ENCODE data around the gene COL8A2.
"Not testable (repeated sequence)": the region's sequence is repeated elsewhere in the genome, so short reads cannot be mapped to it uniquely, and the experiment has no call there.

The COL8A2 gene

DNA sequence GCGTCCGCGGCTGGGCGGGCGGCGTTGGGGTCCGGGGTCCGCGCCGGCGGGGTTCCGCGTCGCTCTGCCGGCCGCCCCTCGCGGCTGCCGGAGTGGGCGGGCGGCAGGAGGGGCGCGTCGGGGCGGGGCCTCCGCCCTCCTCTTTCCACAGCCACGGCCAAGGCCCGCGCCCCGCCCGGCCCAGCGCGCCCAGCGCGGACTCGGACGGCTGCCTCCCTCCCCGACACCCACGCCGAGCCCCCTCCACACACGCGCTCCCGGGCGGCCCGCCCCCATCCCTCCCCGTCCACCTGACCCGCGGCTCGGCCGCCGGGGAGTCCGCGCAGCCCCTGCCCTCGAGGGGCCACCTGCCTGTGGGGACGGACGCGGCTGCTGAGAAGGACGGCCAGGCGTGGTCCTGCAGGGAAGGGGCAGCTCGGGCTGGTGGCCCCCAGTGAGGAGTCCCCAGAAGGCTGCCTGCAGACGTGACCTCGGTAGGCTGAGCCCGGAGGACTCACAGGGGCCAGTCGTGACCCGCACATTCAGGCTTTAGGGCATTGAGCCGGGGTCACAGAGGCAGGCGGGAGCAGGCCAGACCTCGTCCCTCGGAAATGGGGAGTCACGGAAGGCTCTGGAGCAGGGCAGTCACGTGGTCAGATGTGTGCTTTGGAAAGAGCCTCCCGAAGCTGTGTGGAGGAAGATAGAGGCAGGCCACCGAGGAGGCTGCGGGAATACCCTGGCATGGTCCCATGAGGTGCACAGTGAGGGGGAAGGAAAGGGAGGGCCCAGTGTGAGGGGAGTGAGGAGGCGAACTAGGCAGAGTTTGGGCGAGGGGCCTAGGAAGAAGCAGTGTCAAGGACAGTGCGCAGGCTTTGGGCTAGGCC lies at the start of gene COL8A2:
Gene COL8A2, minus strand, starts transcription at position 94 of the 863 bp plus-strand sequence. CDS start 24,980 bp downstream, outside the sequence.
- no peak for DNase-seq (ENCODE audit: low read depth, low spot score)

DNA sequence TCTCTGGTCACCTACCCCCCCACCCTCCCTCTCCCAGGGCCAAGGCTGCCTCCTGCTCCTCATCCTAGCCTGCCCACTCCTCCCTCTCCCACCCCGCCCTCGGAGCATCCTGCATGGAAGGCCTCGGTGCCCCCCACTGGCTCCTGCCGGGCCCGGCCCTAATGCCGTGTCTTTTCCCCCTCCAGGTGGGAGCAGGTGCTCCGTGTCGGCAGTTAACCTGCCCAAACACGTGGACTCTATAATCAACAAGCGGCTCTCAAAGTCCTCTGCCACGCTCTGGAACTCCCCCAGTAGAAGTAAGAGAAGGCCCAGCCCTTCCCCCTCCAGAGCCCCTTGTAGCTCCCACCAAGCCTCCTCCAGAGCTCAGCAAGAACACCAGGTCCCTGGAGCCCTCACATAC lies 49.7 kb upstream of the COL8A2 start:
- DNase-seq (ENCODE audit: low read depth, low spot score) = no peak

DNA sequence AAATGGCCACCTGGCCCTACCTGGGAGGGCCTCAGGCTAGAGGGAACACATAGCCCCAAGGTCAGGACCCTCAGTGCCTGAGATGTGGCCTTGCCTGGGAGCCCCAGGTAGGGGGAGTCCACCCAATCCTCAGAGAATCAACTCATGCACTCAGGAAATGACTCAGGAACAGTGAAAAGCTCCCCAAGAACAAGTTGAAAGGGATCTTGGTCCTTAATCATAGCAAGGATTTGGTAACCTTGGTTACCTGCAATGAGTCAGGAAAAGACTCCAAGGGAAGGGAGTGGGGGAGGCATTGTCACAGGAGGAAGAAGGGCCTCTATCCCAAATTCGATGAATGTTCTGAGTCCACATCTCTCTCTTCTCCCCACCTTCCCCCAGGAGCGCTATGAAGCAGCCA lies 48.0 kb upstream of the COL8A2 start:
- no peak for DNase-seq (ENCODE audit: low read depth, low spot score)

DNA sequence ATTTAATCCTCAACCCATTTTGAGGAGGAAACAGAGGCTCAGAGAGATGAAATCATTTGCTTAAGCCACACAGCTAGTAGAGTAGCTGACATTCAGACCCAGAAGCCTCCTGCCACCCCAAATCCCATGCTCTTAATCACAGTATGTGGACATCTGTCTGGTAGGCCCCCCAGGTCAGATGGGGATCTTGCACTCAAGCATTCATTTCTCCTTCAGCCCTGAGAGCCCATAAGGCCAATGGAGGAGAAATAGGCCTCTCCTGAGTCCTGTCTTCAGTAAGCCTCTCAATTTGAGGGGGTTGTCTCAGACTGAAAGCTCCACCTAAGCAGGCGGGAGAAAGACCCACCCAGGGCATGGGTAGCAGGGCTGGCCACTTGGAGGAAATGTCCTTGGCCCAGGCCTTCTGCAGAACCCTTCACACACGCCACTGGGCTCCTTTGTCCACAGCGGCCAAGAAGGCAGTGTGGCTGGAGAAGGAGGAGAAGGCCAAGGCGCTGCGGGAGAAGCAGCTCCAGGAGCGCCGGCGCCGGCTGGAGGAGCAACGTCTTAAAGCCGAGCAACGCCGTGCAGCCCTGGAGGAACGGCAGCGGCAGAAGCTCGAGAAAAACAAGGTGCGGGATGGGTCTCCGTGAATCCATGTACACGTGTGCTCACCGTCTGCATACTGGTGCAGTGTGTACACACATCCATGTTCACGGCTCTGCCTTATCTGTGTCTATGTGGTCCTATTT lies 47.2 kb upstream of the COL8A2 start:
- no peak for DNase-seq (ENCODE audit: low read depth, low spot score)

DNA sequence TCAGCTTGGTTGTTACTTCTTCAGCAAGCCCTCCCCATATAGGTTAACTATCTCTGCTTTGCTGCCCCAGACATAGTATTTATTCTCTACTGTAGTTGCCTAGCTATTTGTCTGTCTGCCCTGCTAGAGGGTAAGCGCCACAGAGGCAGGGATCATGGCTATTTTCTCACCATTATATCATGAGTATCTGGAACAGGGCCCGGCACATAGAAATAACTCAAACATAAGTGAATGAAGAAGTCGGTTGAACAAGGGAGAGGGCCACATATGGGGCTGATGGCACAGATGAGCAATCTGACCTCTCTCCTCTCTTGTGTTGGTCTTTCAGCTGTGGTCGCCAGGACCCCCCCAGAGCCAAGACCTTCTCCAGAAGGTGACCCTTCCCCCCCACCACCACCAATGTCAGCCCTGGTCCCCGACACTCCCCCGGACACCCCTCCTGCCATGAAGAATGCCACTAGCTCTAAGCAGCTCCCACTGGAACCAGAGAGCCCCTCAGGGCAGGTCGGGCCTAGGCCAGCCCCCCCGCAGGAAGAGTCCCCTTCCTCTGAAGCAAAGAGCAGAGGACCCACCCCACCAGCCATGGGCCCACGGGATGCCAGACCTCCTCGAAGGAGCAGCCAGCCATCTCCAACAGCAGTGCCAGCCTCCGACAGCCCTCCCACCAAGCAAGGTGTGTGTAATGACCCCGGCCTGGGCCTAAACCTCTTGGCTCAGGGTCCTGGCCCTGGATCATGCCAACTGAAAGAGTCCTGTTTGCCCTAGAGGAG lies 45.8 kb upstream of the COL8A2 start:
- no peak for DNase-seq (ENCODE audit: low read depth, low spot score)

DNA sequence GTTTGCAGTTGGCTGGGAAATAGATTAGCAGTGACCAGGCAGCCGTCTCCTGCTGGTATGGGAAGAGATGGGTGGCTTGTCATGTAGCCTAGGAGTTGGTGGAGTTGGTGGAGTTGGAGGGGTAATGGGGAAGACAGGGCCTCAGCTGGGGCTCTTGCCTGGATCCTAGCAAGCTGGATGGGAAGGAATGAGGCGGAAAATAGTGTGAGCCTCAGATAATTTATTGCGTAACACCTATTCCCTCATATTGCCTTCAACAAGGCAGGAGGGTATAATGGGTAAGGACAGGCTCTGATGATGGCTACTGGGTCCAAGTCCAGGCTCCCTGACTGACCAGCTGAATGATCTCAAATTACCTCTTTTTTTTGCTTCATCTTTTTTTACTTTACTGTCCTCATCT lies 43.5 kb upstream of the COL8A2 start:
- DNase-seq (ENCODE audit: low read depth, low spot score) = no peak

DNA sequence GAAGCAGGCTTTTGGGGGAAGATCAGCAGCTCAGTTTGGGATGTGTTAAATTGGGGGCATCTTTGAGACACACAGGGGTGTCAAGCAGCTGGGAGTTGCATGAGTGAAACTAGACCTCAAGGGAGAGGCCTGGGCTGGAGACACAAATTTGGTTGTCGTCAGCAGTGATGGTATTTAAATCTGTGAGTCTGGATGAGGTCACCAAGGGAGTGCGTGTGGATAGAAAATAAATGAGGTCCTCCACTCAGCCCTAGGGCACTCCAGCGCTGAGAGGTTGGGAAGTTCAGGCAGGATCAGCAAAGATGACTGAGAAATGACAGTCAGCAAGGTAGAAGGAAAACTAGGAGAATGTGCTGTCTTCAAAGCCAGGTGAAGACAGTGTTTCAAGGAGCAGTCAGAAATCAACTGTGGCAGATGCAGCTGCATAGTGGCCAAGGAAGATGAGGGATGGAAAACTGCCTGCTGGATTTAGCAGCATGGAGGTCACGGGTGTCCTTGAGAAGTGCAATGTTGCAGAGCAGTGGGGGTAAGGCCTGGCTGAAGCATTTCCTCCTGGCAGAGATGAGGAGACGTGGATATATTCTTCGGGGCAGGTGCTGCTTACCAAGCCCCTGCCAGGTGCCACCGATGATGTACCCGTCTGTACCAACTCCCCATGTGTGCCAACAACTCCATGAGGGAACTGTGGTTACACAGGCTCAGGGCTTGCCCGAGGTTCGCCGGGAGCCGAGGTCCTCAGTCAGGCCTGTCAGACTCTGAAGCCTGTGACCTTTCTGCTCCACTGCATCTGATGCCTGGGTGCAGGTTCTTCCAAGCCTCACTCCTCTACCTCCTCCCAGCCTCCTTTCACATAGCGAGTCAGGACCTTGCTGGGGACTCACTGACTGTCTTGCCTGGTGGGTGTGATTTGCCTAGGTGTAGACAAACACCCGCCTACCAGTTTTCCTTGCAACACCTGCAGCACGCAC lies 42.2 kb upstream of the COL8A2 start:
- no peak for DNase-seq (ENCODE audit: low read depth, low spot score)

DNA sequence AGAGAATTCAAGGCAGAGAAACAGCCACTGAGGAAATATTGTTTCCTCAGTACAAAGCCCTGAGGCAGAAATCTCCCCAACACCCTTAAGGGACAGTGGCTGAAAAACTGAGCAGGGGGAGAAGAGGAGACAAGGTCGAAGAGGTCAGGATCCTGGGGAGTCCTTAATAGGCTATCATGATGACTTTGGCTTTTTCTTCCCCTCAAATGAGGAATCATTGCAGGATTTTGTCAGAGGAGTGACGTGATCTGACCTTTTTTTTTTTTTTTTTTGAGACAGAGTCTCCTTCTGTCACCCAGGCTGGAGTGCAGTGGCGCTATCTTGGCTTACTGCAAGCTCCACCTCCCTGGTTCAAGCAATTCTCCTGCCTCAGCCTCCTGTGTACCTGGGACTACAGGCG lies 41.1 kb upstream of the COL8A2 start:
- no peak for DNase-seq (ENCODE audit: low read depth, low spot score)

DNA sequence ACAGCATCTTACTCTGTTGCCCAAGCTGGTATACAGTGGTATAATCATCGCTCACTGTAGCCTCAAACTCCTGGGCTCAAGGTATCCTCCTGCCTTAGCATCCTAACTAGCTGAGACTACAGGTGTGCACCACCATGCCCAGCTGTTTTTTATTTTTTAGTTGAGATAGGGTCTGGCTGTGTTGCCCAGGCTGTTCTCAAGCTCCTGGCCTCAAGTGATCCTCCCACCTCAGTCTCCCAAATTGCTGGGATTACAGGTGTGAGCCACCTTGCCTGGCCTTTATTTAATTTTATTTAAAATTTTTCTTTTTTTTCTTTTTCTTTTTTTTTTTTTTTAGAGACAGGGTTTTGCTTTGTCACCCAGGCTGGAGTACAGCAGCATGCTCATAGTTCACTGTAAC lies 40.1 kb upstream of the COL8A2 start:
- no peak for DNase-seq (ENCODE audit: low read depth, low spot score)

DNA sequence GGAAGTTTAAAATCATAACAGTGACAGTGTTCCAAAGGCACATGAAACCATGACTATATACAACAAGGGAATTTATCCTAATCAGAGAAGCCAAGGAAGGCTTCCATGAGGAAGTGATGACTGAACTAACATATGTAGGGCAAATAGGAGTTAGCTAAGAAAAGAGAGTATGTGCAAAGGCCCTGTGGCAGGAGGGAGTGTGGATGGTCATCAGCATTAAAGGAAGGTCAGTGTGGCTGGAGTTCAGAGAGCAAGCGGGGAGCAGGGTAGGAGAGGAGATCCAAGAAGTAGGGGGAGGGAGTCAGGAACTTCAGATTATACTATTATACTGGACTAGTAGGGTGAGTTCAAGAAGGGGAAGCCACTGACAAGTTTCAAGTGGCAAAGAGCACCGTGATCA lies 39.3 kb upstream of the COL8A2 start:
- no peak for DNase-seq (ENCODE audit: low read depth, low spot score)

DNA sequence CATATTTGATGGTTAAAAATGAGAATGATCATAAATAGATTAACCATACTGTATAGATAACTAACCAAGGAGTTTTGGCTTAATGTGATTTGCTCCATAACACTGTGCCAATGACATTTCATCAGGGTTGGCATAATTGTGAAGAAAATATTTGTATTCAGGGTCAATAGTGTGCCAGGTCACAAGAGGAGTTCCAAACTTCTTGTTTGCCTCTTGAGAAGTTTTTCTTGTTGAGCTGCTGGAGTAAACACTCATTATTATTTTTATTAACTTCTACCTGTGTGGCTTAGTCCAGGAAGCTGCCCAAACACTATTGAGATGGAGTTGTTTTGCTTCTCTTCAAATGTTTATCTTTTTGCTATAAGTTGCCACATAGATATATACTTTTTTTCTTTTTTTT lies 38.4 kb upstream of the COL8A2 start:
- DNase-seq (ENCODE audit: low read depth, low spot score) = no peak

DNA sequence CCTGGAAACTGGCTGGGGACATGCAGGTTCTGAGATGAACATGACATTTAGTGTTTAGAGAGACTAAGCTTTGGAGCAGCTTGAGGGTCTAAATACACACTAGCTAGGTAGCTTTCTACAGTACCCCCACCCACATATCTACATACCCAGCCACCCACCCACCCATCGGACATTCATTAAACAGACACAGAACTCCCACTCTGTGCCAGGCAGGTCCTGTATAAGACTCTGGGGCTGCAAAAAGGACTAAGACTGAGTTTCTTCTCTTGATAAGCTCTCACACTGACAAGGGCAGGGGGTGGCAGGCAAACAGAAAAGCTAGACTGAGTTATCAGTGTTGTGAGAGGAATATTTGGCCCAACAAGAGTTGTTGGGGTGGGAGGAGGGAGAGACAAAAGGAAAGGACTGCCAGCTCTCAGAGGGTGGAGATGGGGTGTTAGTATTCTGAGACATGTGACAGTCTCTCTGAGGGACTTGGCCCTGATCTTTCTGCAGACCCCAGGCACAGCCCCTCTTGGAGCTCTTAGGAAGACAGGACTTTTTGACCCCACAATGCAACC lies 37.7 kb upstream of the COL8A2 start:
- no peak for DNase-seq (ENCODE audit: low read depth, low spot score)

DNA sequence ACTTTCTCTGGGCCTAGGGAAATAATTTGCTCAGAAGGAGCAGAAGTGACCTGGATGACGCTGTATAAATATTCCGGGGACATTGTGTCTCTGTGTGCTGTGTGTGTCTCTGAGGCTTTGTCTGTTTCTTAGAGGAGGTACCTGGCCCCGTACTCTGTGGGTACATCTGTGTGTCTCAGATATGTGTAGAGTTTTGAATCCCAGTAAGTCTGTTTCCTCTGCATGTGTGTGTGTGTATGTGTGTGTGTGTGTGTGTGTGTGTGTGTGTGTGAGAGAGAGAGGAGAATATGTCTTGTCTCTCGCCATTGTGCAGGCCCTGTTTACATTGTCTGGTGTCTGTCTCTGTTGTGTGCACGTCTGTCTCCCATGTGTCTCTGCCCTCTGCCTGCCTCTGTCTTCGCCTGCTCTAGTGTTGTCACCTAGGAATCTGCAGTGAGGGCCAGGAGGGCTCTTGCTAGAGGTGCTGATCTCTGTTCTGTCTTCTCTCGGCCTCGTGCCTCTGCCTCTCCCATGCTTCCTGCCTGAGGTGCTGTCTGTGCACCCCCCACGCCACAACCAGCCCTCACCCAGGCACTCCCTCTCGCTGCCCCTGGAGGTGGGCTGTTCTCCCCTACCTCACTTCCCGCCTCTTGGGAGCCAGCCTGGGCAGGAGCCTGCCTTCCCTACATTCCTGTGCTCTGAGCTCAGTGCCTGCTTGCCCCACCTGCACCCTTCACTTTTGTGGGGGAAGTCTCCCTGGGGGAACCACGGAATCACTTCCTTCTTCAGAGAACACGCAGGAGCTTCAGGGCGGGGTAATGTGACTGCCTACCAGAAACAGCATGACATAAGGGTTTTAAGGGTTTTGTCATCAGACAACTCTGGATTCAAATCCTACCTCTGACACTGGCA lies 36.9 kb upstream of the COL8A2 start:
- DNase-seq (ENCODE audit: low read depth, low spot score) = no peak

DNA sequence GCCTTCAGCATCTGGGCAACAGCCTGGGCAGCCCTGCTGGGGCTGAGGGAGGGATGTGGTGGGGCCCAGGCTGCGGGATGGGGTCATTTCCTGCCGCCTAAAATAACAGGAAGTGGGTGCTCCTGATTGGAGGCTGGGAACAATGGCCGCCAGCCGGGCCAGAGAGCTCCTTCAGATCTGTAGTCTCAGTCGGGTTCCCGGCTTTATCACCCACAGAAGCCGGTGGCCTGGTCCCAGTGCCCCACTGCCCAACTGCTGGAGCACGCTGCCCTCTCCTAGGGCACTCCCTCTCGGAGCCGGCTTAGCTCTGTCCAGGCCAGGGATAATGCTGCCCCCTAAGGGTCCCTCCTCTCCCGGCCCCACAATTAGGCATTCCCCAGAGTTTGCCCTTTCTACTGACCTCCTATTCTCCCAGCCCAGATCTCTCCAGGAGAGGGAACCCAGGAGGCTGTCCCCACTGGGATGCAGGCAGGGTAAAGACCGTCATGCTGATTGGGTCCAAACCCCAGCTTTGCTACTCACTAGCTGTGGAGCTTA lies 36.0 kb upstream of the COL8A2 start:
- DNase-seq (ENCODE audit: low read depth, low spot score) = no peak

DNA sequence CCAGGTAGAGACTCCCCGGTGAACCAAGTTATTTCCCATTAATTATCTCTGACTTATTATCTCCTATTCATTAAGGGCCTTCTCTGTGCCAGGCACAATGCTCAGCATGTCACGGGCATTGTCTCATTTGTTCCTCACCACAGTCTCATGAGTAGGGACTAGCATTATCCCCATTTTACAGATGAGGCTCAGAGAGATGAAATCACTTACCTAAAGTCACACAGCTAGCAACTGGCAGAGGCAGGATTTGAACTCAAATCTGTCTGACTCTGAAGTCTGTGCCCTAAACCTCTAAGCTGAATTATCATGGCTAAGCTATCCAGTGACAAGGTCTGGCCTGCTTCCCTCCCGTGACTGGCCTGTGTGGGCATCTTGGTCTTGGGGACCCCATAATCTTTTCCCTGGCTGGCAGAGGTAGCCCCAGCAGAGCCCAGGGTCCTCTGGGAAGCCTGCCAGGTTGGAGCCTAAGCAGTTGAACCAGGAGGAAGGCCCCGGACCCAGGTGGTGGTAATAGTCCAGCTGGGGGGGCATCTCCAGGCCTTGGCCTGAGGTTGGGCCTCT lies 35.4 kb upstream of the COL8A2 start:
- DNase-seq (ENCODE audit: low read depth, low spot score) = no peak

DNA sequence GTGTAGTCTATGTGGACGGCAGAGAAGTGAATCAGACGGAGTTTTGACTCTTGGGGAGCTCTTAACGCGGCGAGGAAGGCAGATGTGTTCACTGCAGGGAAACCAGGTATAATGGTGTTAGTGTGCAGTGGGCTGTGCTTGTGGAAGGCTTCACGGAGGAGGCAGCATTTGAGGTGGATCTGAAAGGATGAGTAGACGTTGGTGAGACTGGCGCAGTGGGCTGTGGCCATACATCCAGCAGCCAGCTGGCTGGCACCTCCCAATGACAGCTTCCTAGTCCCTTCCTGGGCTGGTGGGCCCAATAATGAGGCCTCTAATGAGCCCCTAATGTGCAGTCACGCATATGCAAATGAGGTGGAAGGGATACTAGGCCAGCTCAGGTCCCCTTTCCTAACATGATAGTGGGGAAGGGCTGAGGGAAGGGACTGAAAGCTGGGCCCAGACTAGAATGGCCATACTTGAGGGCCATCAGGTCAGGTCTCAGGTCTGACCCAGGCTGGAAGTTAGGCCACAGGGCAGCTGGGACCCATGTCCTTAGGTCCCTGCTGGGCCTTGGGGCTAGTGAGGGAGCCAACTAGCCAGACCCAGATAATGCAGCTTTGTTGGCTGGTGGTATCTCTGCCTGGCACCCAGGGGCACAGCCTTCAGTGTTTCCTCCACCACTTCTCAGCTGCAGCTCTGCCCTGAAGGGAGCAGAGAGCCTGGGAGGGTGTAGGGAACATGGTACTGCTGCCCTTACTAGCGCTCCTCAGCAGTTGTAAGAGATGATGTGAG lies 34.8 kb upstream of the COL8A2 start:
- no peak for DNase-seq (ENCODE audit: low read depth, low spot score)

DNA sequence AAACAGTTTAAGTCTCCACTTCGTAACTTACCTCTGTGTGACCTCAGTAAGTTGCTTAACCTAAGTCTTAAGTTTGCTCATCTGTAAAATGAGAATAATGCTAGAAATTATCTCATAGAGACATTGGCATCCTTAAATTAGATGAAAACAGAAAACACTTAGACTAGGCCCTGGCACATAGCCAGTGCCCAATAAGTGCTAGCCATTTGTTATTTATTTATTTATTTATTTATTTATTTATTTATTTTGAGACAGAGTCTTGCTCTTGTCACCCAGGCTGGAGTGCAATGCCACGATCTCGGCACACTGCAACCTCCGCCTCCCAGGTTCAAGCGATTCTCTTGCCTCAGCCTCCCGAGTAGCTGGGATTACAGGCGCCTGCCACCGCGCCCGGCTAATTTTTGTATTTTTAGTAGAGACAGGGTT lies 33.8 kb upstream of the COL8A2 start:
- DNase-seq (ENCODE audit: low read depth, low spot score) = not testable (repeated sequence)

All from activated CD4-positive, CD25-positive, alpha-beta regulatory T cell treated with anti-CD3 and anti-CD28 coated beads, Interleukin-2, amount 50 U/mL, for 16 hours (primary cell).